Measurements from ENCODE around the gene MT1A.

The MT1A gene

DNA sequence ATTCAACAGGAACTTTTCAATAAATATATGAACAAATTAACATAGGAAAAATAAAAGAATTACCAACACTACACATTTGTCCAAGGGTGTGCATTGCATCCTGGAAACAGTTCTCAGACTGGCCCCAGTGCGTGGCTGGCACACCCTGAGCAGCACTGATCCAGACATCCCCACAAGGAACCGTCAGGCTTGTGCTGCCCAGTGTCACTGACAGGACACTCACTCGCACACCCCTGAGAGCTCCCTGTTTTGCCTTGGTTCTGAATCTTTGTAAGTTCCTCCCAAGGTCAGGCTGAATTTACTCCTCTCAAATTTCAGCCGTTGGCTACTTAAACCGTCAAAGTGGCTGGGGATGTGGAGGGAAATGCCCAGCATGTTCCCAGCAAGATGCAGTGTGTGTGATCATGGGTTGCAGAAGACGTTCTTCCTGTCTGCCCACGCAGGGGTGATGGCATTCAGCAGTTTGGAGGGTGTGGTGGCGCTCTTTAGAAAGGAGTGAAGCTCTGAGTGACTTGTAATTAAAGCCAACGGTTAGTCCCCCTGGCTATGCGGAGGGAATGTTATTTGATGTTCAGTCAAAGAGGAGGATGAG, 28.4 kb upstream of the MT1A start:
- no peak for TF ChIP-seq Cebpa-rat (IDR thresholded peaks at IDR 0.05)
- peak overlapping the region; percentile 70 for H3K4me3 ChIP-seq
- no peaks in the 10 kb centered on the region for H3K9me3 ChIP-seq
- H3K4me2 ChIP-seq: peak overlapping the region; percentile 100
- H3K27me3 ChIP-seq: peaks cover 5% of the 10 kb centered on the region
- peaks cover 47% of the 10 kb centered on the region for H3K4me1 ChIP-seq
- H4K20me1 ChIP-seq: no peaks in the 10 kb centered on the region
- H3K9ac ChIP-seq: no peak overlapping the region
- H3K36me3 ChIP-seq: no peaks in the 10 kb centered on the region
- H3K27ac ChIP-seq: no peak overlapping the region

DNA sequence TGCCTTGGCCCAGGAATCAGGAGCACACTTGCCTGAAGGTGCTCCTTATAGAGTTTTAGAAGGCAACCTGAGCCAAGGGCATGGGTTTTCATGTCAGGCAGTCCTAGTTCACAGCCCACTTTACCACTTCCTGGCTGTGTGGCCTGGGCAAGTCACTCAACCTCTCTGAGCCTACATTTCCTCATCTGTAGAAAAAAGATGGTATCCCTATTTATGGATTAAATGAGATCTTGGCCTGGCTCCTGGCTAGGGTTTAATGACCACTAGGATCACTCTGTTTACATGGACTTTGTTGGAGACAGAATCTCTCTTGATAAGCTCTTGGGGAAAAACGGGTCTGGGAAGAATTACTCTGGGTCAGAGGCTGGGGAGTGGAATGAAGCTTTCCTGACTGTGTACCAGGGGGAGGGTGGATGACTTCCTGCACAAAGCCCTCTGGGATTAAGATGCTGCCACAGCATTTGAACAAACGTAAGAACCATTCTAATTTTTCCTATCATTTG, 27.8 kb upstream of the MT1A start:
- peak overlapping the region; percentile 100 for H3K4me2 ChIP-seq
- peaks cover 9% of the 10 kb centered on the region for H3K27me3 ChIP-seq
- H3K9ac ChIP-seq: no peak overlapping the region
- no peaks in the 10 kb centered on the region for H3K9me3 ChIP-seq
- H3K4me1 ChIP-seq: peaks cover 47% of the 10 kb centered on the region
- H3K27ac ChIP-seq: no peak overlapping the region
- H3K4me3 ChIP-seq: no peak overlapping the region
- TF ChIP-seq Cebpa-rat (IDR thresholded peaks at IDR 0.05): no peak
- no peaks in the 10 kb centered on the region for H4K20me1 ChIP-seq
- no peaks in the 10 kb centered on the region for H3K36me3 ChIP-seq

DNA sequence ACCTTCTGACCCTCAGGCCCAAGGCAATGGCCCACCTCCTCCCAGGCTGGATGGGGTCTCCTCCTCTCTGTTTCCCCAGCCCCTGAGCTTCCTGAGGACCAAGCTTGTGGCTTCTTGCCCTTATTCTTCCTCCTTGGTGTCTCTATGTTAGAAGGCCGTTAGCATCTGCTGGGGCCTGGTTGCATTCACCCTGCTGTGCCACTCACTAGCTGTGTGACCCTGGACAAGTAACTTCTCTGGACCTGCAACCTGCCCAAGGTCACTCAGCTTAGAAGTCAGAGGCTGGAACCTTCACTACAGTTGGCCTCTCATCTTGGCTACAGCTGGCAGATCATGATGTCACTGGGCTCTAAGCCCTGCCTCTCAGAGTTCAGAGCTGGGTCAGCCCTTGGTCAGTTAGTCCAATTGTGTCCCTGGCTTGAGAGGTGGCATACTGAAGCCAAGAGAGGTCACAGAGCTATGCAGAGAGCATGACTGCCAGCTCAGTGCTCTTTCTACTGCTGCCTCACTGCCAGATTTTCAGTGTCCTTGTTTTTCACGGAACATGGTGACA, 27.1 kb upstream of the MT1A start:
- Histone ChIP-seq H3K4me1 (peaks cover 47% of the 10 kb centered on the region), H3K4me3 (no peak overlapping the region), H3K27me3 (peaks cover 16% of the 10 kb centered on the region), H3K9me3 (no peaks in the 10 kb centered on the region), H3K27ac (no peak overlapping the region), H3K4me2 (peak overlapping the region; percentile 100), H3K9ac (no peak overlapping the region), H4K20me1 (no peaks in the 10 kb centered on the region), H3K36me3 (no peaks in the 10 kb centered on the region)
- TF ChIP-seq Cebpa-rat (IDR thresholded peaks at IDR 0.05): no peak

DNA sequence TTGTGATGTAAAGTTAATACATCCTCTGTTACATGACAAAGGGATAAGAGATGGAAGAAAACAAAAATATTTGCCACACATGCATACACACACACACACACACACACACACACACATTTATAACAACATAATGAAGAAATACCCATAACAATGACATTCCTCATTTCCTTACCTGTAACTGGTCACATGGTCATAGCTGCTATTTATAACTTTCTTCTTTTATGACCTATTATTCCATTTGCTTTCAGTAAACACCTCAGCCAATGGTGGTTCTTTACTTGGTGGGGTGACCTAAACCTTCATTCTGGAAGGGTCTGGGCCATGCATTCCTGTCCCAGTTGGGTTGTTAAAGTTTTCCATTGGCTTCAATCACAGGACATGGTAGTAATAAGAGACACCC, 24.8 kb upstream of the MT1A start:
- Histone ChIP-seq H3K4me1 (peaks cover 30% of the 10 kb centered on the region), H4K20me1 (peaks cover 7% of the 10 kb centered on the region; the same call in 1 of the 2 replicates), H3K9ac (no peak overlapping the region), H3K27me3 (peaks cover 39% of the 10 kb centered on the region), H3K9me3 (no peaks in the 10 kb centered on the region), H3K27ac (no peak overlapping the region), H3K4me3 (no peak overlapping the region), H3K4me2 (no peak overlapping the region), H3K36me3 (no peaks in the 10 kb centered on the region)
- no peak for TF ChIP-seq Cebpa-rat (IDR thresholded peaks at IDR 0.05)

DNA sequence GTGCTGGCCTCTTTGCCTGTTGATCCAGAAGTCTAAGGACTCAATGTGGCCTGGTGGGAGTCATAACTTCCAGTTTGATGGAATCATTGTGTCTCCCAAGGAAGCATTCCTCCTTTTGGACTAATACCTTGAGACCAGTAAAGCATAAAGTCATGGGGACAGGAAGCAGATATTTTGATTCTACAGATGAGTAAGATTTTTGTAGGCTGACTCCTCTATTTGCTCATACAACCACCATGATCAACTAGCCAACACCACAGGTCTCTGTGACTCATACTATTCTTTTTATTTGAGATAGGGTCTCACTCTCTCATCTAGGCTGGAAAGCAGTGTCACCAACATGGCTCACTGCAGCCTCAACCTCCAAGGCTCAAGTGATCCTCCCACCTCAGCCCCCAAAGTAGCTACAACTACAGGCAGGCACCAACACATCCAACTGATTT, 23.9 kb upstream of the MT1A start:
- no peak overlapping the region for H3K4me2 ChIP-seq

DNA sequence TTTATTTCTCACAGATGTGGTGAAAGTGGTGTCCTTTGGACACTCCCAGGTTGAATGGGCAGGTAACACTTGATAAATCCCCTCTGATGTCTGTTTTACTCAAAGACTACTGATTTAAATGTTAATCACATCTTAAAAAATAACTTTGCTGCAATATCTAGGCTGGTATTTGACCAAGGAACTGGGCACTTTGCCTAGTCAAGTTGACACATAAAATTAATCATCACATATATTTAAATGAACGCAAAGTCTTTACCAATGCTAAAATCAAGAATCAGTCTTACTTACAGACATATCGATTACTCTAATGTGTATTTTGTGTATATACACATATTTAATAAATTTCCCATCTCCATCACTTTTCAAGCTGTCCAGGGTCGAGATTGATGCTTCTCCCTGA, 23.1 kb upstream of the MT1A start:
- peaks cover 55% of the 10 kb centered on the region for H3K27me3 ChIP-seq
- H3K4me1 ChIP-seq: peaks cover 14% of the 10 kb centered on the region

More for the DNA sequence above, 23.9 kb upstream of the MT1A start:
- Histone ChIP-seq H3K4me1 (peaks cover 22% of the 10 kb centered on the region), H3K27ac (no peak overlapping the region), H4K20me1 (peaks cover 7% of the 10 kb centered on the region; the same call in 1 of the 2 replicates), H3K4me3 (no peak overlapping the region), H3K27me3 (peaks cover 48% of the 10 kb centered on the region), H3K9me3 (no peaks in the 10 kb centered on the region), H3K36me3 (no peaks in the 10 kb centered on the region), H3K9ac (no peak overlapping the region)
- TF ChIP-seq Cebpa-rat (IDR thresholded peaks at IDR 0.05): no peak

DNA sequence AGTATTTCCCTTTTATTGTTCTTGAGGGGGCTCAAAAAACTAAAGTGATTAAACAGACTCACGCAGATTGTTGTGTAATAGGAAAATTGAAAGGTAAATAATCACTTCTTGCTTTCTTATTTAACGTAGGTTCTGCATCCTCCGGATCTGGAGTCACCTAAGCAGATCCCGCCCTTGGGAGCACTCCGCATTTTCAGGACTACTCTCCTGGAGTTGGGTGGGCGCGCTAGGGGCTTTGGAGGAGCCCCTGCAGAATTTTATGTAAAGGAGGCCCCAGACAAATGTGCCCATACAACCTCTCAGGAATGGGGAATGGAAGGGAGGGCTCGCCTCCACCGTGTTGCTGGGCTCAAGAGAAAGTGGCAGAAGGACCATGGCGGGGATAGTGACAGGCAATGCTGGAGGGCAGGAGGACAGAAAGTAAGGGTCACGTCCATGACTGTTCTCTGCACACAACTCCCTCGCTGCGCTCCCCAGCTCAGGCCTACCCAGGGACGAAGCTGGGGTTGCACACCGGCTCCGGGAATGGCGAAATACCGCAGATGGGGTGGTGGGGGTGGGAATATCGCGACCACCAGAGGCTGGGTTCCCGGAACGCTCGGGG, 21.8 kb upstream of the MT1A start:
- Histone ChIP-seq H3K27me3 (peaks cover 63% of the 10 kb centered on the region), H4K20me1 (peaks cover 7% of the 10 kb centered on the region; the same call in 1 of the 2 replicates), H3K4me2 (no peak overlapping the region), H3K4me1 (peaks cover under 1% of the 10 kb centered on the region; the same call in 1 of the 2 replicates), H3K4me3 (no peak overlapping the region), H3K9me3 (no peaks in the 10 kb centered on the region), H3K36me3 (no peaks in the 10 kb centered on the region), H3K27ac (no peak overlapping the region), H3K9ac (no peak overlapping the region)
- TF ChIP-seq Cebpa-rat (IDR thresholded peaks at IDR 0.05): no peak

More for the DNA sequence above, 23.1 kb upstream of the MT1A start:
- Histone ChIP-seq H3K36me3 (no peaks in the 10 kb centered on the region), H3K4me2 (no peak overlapping the region), H3K9me3 (no peaks in the 10 kb centered on the region), H3K9ac (no peak overlapping the region), H3K27ac (no peak overlapping the region), H4K20me1 (peaks cover 7% of the 10 kb centered on the region; the same call in 1 of the 2 replicates), H3K4me3 (no peak overlapping the region)
- TF ChIP-seq Cebpa-rat (IDR thresholded peaks at IDR 0.05): no peak

DNA sequence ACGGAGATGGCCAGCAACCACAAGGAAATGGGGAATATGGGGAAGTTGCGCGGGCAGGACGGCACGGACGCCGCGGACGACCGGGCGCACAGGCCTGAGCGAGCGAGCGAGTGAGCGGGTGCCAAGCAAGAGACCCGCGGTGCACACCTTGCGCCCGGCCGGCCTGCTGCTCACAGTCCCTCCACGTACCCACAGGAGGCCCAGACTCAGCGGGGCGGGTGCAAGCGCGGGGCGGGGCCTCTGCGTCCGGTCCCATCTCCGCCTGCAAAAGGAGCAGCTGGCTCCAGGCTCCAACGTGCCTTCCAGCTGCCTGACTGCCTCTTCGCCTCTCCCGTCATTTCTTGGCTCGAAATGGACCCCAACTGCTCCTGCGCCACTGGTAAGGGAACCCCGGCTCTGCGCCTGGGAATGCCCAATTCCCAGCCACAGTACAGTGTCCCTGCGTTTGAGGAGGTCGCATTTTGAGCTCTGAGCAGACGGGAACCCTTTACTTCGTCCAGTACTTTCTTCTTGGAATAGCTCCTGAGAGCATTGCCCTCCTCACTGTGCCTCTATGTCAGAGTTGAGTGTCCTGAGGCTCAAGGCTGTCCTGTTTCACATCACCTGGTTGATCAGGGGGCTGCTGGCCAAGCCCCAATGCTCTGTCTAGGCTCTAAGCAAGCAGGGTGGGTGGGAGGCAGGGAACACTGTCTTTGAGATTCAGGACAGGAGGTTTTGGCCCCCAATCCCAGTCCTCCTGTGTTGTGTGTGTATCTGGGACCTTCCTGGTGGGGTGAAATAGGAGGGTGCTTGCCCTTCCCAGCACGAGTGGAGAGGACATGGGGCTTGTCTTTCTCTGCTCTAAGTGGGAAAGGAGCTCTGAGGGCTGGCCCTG, 21.0 kb upstream of the MT1A start:
- no peak overlapping the region for H3K9ac ChIP-seq
- no peaks in the 10 kb centered on the region for H3K9me3 ChIP-seq
- TF ChIP-seq Cebpa-rat (IDR thresholded peaks at IDR 0.05): no peak
- no peaks in the 10 kb centered on the region for H3K36me3 ChIP-seq
- H3K27ac ChIP-seq: no peak overlapping the region
- H3K4me3 ChIP-seq: no peak overlapping the region
- peaks cover 7% of the 10 kb centered on the region; the same call in 1 of the 2 replicates for H4K20me1 ChIP-seq
- H3K4me2 ChIP-seq: no peak overlapping the region
- H3K4me1 ChIP-seq: no peaks in the 10 kb centered on the region
- H3K27me3 ChIP-seq: peaks cover 63% of the 10 kb centered on the region

DNA sequence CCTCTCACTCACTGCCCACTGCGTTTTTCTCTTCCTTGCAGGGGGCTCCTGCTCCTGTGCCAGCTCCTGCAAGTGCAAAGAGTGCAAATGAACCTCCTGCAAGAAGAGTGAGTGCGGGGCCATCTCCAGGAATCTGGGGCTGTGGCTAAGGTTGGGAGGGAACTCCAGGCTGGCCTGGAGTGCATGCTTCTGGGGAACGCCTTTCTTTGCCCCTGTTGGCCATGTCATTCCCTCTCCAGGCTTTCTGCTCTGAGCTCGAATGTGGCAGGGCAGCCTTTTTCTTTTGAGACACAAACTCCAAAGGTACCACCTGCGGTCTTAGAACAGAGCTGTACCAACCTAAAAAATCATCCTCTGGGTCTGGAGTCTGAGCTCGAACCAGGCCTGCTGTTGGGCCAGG, 20.3 kb upstream of the MT1A start:
- H3K9ac ChIP-seq: no peak overlapping the region
- no peak overlapping the region for H3K4me3 ChIP-seq
- H3K4me2 ChIP-seq: no peak overlapping the region
- H4K20me1 ChIP-seq: peaks cover 7% of the 10 kb centered on the region; the same call in 1 of the 2 replicates
- H3K27ac ChIP-seq: no peak overlapping the region
- TF ChIP-seq Cebpa-rat (IDR thresholded peaks at IDR 0.05): no peak
- no peaks in the 10 kb centered on the region for H3K9me3 ChIP-seq
- no peaks in the 10 kb centered on the region for H3K4me1 ChIP-seq
- H3K36me3 ChIP-seq: no peaks in the 10 kb centered on the region
- peaks cover 65% of the 10 kb centered on the region for H3K27me3 ChIP-seq

Measured in BLaER1 (cell line).